Measurements from ENCODE around the gene MBLAC2. TPM values are rescaled to one million over a fixed set of nuclear protein-coding genes. Genes with fewer than 3 reads are reported as not detected.

MBLAC2 gene
- total RNA-seq, 4 donors from 2014 or later, result 0.60 to 6.1 (median 6.0) TPM

DNA sequence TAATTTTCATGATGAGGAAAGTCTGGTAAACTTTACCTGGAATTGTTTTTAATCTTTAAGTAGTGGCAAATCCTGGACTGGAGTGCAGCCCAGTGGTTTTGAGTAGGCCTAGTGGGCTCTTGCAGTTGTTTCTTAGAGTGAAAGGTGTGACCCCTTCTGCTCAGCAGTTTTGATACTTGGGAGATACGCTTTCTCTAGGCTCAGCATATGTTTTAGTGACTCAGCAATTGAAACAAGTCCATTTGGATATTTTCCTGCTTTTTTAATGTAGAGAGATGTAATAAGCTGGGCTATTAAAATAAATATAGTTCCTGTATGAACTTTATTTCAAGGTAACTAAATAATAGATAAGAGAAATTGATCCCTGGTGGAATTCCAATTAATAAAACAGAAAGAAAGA, 6.1 kb upstream of the MBLAC2 start:
- H3K4me1 ChIP-seq, result no peaks in the 10 kb centered on the region
- whole genome bisulfite sequencing, 2 donors (ENCODE audit: low coverage in 1 of 2), result 100% methylated on average over 1 of the region's 1 CpG
- H3K27me3 ChIP-seq, result no peaks in the 10 kb centered on the region
- in situ Hi-C loops (cut with MboI; ENCODE audit: low pct_ligation_motif_present in 1 of 4, low pct_unique_long_range_greater_than_20kb in 1 of 4, low sequenced_read_pairs in 3 of 4) (no loop called here), intact Hi-C loops (cut with DNase I; ENCODE audit: low total_unique reads) (no loop called here)
- TF ChIP-seq POLR2AphosphoS5 (IDR thresholded peaks at IDR 0.05) (no peak), POLR2A (IDR thresholded peaks at IDR 0.05) (no peak), EP300 (IDR thresholded peaks at IDR 0.05; ENCODE audit: low read depth) (no peak)
- TF ChIP-seq, protein P1, sequence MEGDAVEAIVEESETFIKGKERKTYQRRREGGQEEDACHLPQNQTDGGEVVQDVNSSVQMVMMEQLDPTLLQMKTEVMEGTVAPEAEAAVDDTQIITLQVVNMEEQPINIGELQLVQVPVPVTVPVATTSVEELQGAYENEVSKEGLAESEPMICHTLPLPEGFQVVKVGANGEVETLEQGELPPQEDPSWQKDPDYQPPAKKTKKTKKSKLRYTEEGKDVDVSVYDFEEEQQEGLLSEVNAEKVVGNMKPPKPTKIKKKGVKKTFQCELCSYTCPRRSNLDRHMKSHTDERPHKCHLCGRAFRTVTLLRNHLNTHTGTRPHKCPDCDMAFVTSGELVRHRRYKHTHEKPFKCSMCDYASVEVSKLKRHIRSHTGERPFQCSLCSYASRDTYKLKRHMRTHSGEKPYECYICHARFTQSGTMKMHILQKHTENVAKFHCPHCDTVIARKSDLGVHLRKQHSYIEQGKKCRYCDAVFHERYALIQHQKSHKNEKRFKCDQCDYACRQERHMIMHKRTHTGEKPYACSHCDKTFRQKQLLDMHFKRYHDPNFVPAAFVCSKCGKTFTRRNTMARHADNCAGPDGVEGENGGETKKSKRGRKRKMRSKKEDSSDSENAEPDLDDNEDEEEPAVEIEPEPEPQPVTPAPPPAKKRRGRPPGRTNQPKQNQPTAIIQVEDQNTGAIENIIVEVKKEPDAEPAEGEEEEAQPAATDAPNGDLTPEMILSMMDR (IDR thresholded peaks at IDR 0.05), result no peak
- no peaks in the 10 kb centered on the region for H3K9me3 ChIP-seq
- no peaks in the 10 kb centered on the region for H3K36me3 ChIP-seq
- H3K27ac ChIP-seq, result no peak overlapping the region
- no peak overlapping the region for H3K4me3 ChIP-seq
- no peak for DNase-seq

- in situ Hi-C loops (cut with MboI; ENCODE audit: low pct_ligation_motif_present in 1 of 4, low pct_unique_long_range_greater_than_20kb in 1 of 4, low sequenced_read_pairs in 3 of 4), result loop anchor here in 1 of 4 donors (10.0 kb wide), 1 partner anchor 45 kb away; the partner anchor contains the start of gene LYSMD3
- H3K27me3 ChIP-seq, result no peaks in the 10 kb centered on the region
- intact Hi-C loops (cut with DNase I; ENCODE audit: low total_unique reads), result no loop called here
- H3K4me3 ChIP-seq, result no peak overlapping the region
- no peaks in the 10 kb centered on the region for H3K9me3 ChIP-seq
- no peaks in the 10 kb centered on the region for H3K36me3 ChIP-seq
- no peak for DNase-seq
- no peak overlapping the region for H3K27ac ChIP-seq
- peaks cover 0 to 9% (median 8%) of the 10 kb centered on the region in 4 donors for H3K4me1 ChIP-seq
- TF ChIP-seq POLR2AphosphoS5 (IDR thresholded peaks at IDR 0.05) (no peak), EP300 (IDR thresholded peaks at IDR 0.05; ENCODE audit: low read depth) (no peak), POLR2A (IDR thresholded peaks at IDR 0.05) (no peak)
- TF ChIP-seq, protein P1 (IDR thresholded peaks at IDR 0.05), result no peak
Observed at GRCh38 chr5:90479611-90480385, 5.2 kb upstream of the MBLAC2 start.

DNA sequence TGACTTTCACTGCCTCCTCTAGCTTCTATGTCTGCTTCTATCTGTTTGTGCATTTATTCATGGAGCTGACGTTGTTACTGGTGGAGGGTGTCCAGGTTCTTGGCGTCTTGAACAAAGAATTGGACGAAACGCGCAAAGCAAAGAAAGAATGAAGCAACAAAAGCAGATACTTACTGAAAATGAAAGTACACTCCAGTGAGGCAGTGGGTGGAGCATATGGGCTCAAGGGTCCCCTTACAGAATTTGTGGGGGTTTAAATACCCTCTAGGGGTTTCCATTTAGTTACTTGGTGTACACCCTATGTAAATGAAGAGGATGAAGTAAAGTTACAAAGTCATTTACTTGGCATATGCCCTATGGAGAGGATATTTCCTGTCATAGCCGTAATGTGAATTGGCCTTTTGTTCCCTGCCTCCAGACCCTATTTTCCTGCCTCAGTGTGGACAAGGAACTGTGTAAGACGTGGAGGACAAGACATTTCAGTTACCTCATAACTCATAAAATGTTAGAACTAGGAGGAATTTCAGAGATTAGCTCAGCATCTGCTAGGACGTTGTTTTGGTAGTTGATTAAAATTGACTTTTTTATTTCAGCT, 3.1 kb upstream of the MBLAC2 start:
- H3K4me3 ChIP-seq, result no peak overlapping the region
- intact Hi-C loops (cut with DNase I; ENCODE audit: low total_unique reads), result no loop called here
- 84 to 88% methylated on average over 8 of the region's 8 CpGs for WGBS, 2 donors (ENCODE audit: low coverage in 1 of 2)
- H3K27me3 ChIP-seq, result no peaks in the 10 kb centered on the region
- no peak for DNase-seq
- no peak overlapping the region for H3K27ac ChIP-seq
- TF ChIP-seq EP300 (IDR thresholded peaks at IDR 0.05; ENCODE audit: low read depth) (no peak), POLR2AphosphoS5 (IDR thresholded peaks at IDR 0.05) (no peak), POLR2A (IDR thresholded peaks at IDR 0.05) (no peak)
- TF ChIP-seq, protein P1 (IDR thresholded peaks at IDR 0.05), result no peak
- in situ Hi-C loops (cut with MboI; ENCODE audit: low pct_ligation_motif_present in 1 of 4, low pct_unique_long_range_greater_than_20kb in 1 of 4, low sequenced_read_pairs in 3 of 4), result loop anchor here in 1 of 4 donors (10.0 kb wide), 1 partner anchor 47 kb away; the partner anchor contains the start of gene LYSMD3
- H3K9me3 ChIP-seq, result no peaks in the 10 kb centered on the region
- H3K36me3 ChIP-seq, result no peaks in the 10 kb centered on the region
- H3K4me1 ChIP-seq, result peaks cover 0 to 16% (median 14%) of the 10 kb centered on the region in 4 donors

GRCh38 chr5:90477073-90477472, 2.5 kb upstream of the MBLAC2 start:
- TF ChIP-seq POLR2A (IDR thresholded peaks at IDR 0.05) (no peak), POLR2AphosphoS5 (IDR thresholded peaks at IDR 0.05) (no peak), EP300 (IDR thresholded peaks at IDR 0.05; ENCODE audit: low read depth) (no peak)
- TF ChIP-seq, protein P1 (IDR thresholded peaks at IDR 0.05), result no peak
- 79 to 86% methylated on average over 2 of the region's 2 CpGs for WGBS, 2 donors (ENCODE audit: low coverage in 1 of 2)
- H3K4me3 ChIP-seq, result no peak overlapping the region
- no peak for DNase-seq
- no peaks in the 10 kb centered on the region for H3K9me3 ChIP-seq
- peaks cover 5 to 22% (median 18%) of the 10 kb centered on the region in 4 donors for H3K4me1 ChIP-seq
- no peaks in the 10 kb centered on the region for H3K27me3 ChIP-seq
- in situ Hi-C loops (cut with MboI; ENCODE audit: low pct_ligation_motif_present in 1 of 4, low pct_unique_long_range_greater_than_20kb in 1 of 4, low sequenced_read_pairs in 3 of 4), result loop anchor here in 1 of 4 donors (10.0 kb wide), 1 partner anchor 48 kb away; the partner anchor contains the start of gene LYSMD3
- no peaks in the 10 kb centered on the region for H3K36me3 ChIP-seq
- intact Hi-C loops (cut with DNase I; ENCODE audit: low total_unique reads), result no loop called here
- H3K27ac ChIP-seq, result no peak overlapping the region

All from transverse colon (tissue), 4 donors.